Caco-2 (cell line): ENCODE measurements around the gene GCN1. TPM values are rescaled to one million over a fixed set of nuclear protein-coding genes. Genes with fewer than 3 reads are reported as not detected.

ENCODE experiments used
- BruUV-seq: library from RNA; stranded (reverse); fragments of 400-500 nt; replicated peaks from 2 replicates; lab custom pipeline; 2021; lab: Mats Ljungman, UMichigan
- CTCF ChIA-PET: fragments of 300-600 bp; sonication (Branson Sonifier 250); formaldehyde crosslinking; loops from one replicate; lab custom pipeline; 2022; ENCODE audit warnings: antibody characterized with exemption; lab: Charles Lee
- POLR2A ChIA-PET: fragments of 300-600 bp; sonication (Branson Sonifier 250); formaldehyde crosslinking; loops from one replicate; lab custom pipeline; 2022; ENCODE audit warnings: antibody characterized with exemption; lab: Charles Lee
- DNase-seq, 2 experiments: peaks; one replicate each; pipeline versions ENCODE4 v3.0.0 to v3.0.0-alpha.2; 2020 to 2022
- H3K27me3 ChIP-seq: replicated peaks from 2 replicates; pipeline ENCODE4 v1.6.0; 2011; ENCODE audit warnings: low read length; ENCODE audit not compliant: control insufficient read depth, insufficient read depth
- H3K36me3 ChIP-seq: 2 replicates; pipeline ENCODE4 v1.5.1; 2011; ENCODE audit warnings: low read length; ENCODE audit not compliant: control insufficient read depth, insufficient read depth
- H3K4me1 ChIP-seq: fragments of 250-450 bp; sonication (Bioruptor Pico); 2 replicates; pipeline ENCODE4 v1.5.1; 2020; ENCODE audit warnings: mild to moderate bottlenecking
- H3K4me3 ChIP-seq: 2 replicates; pipeline ENCODE4 v1.5.1; 2011; ENCODE audit warnings: low read depth, mild to moderate bottlenecking, control low read depth, low read length
- H3K9me3 ChIP-seq: fragments of 250-450 bp; sonication (Bioruptor Pico); 2 replicates; pipeline ENCODE4 v1.5.1; 2020; ENCODE audit warnings: mild to moderate bottlenecking, moderate library complexity
- H3K27ac Mint-ChIP-seq: one replicate; pipeline ENCODE4 v1.8.0; 2022; ENCODE audit warnings: mixed read lengths; ENCODE audit not compliant: unreplicated experiment
- H3K27me3 Mint-ChIP-seq: one replicate; pipeline ENCODE4 v1.8.0; 2022; ENCODE audit warnings: mixed read lengths; ENCODE audit not compliant: insufficient read depth, unreplicated experiment
- H3K36me3 Mint-ChIP-seq: one replicate; pipeline ENCODE4 v1.8.0; 2022; ENCODE audit warnings: mild to moderate bottlenecking, mixed read lengths; ENCODE audit not compliant: insufficient read depth, unreplicated experiment
- H3K4me1 Mint-ChIP-seq: one replicate; pipeline ENCODE4 v1.8.0; 2022; ENCODE audit warnings: low read depth, mixed read lengths; ENCODE audit not compliant: unreplicated experiment
- H3K4me3 Mint-ChIP-seq: one replicate; pipeline ENCODE4 v1.8.0; 2022; ENCODE audit warnings: mild to moderate bottlenecking, moderate library complexity, mixed read lengths; ENCODE audit not compliant: unreplicated experiment
- H3K9me3 Mint-ChIP-seq: one replicate; pipeline ENCODE4 v1.8.0; 2022; ENCODE audit warnings: mixed read lengths; ENCODE audit not compliant: unreplicated experiment
- intact Hi-C: fragments of 100-400 bp; cut with micrococcal nuclease; formaldehyde crosslinking; loops from one replicate; pipeline ENCODE4 v1.10.0; 2022; ENCODE audit not compliant: unreplicated experiment
- total RNA-seq: library from RNA; stranded (reverse); gene quantifications from 2 replicates; pipeline ENCODE4 v1.2.3, GENCODE V29; 2022
- TF ChIP-seq, protein P1 (sequence below), 2 experiments: fragments of 200-600 bp in 1 of 2; IDR thresholded peaks; 1 replicate in 1 of 2; 2 replicates in 1 of 2; pipeline versions ENCODE4 v1.5.1 to v1.8.0; 2011 to 2022; ENCODE audit warnings: antibody characterized with exemption in 1 of 2, control low read depth in 1 of 2, inconsistent platforms in 1 of 2, low read depth in 1 of 2, low read length in 1 of 2, mild to moderate bottlenecking in 1 of 2, moderate library complexity in 1 of 2; ENCODE audit not compliant: insufficient read depth in 1 of 2, severe bottlenecking in 1 of 2, unreplicated experiment in 1 of 2

GCN1 gene
- total RNA-seq, 1 experiment from 2014 or later: 154 TPM

DNA sequence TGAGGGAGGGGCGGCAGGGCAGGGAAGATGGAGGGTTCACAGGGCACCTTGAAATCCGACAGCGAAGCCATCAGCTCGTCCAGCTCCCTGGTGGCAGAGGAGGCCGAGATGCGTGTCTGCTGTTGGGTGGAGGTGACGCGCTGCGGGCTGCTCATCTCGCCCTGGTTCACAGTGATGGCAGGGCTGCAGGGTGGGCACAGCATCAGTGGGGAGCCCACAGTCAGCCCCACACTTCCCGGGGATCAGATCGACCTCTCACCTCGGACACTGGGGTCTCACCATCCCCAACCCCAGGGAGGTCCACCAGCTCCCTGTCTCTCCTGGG, 27.0 kb upstream of the GCN1 start:
- Mint-ChIP-seq H3K4me3 (no peak overlapping the region), H3K9me3 (no peaks in the 10 kb centered on the region), H3K36me3 (peaks cover 79% of the 10 kb centered on the region), H3K4me1 (peaks cover 14% of the 10 kb centered on the region), H3K27me3 (no peaks in the 10 kb centered on the region), H3K27ac (no peak overlapping the region)
- POLR2A ChIA-PET: no interaction called here
- intact Hi-C loops: no loop called here
- CTCF ChIA-PET: interaction anchor here (0.6 to 1.1 kb wide), 3 partner anchors 14 to 81 kb away, joined by 3 to 5 read pairs (median 4); partner anchors contain the start of gene SIRT4
- H3K36me3 ChIP-seq: peaks cover 6% of the 10 kb centered on the region
- H3K9me3 ChIP-seq: no peaks in the 10 kb centered on the region
- no TSS peak for BruUV-seq
- TF ChIP-seq, protein P1, sequence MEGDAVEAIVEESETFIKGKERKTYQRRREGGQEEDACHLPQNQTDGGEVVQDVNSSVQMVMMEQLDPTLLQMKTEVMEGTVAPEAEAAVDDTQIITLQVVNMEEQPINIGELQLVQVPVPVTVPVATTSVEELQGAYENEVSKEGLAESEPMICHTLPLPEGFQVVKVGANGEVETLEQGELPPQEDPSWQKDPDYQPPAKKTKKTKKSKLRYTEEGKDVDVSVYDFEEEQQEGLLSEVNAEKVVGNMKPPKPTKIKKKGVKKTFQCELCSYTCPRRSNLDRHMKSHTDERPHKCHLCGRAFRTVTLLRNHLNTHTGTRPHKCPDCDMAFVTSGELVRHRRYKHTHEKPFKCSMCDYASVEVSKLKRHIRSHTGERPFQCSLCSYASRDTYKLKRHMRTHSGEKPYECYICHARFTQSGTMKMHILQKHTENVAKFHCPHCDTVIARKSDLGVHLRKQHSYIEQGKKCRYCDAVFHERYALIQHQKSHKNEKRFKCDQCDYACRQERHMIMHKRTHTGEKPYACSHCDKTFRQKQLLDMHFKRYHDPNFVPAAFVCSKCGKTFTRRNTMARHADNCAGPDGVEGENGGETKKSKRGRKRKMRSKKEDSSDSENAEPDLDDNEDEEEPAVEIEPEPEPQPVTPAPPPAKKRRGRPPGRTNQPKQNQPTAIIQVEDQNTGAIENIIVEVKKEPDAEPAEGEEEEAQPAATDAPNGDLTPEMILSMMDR (IDR thresholded peaks at IDR 0.05; ENCODE audit: insufficient read depth in 1 of 2, low read depth in 1 of 2, low read length in 1 of 2, severe bottlenecking in 1 of 2, unreplicated experiment in 1 of 2): no peak
- H3K27me3 ChIP-seq: no peaks in the 10 kb centered on the region
- DNase-seq: no peak
- peaks cover 22% of the 10 kb centered on the region for H3K4me1 ChIP-seq
- no peak overlapping the region for H3K4me3 ChIP-seq

DNA sequence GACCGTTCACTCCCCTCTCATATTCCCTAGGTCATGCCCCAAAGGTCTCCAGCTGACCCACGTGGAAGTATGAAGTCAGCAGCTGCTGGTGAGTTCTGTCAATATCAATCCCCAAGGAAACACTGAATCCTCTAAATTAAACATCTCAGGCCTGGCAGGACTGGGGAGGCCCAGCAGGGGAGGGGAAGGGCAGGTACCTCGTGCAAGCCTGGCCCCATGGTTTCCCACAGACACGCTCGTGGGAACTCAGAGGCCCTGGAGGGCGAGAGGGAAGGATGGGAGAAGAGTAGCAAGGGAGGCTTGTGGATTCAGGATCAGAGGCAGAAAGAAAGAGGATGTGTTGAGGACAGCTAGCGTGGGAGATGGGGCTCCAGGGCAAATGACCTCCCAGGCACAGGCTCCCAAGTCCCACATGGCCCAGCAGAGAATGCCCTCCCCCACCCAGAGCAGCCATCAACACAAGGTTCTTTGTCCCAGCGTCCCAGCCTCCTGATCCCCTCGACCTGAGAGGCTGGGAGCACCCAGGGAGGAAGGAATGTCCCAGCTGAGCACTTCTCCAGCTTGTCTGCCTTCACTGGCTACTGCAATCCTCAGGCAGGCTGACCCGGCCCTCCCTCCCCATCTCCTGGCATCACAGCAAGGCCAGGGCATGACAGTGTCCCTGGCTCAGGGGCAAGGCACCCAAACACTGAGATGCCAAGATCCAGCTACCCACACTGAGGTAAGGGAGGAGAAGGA, 26.5 kb upstream of the GCN1 start:
- TF ChIP-seq, protein P1 (IDR thresholded peaks at IDR 0.05; ENCODE audit: insufficient read depth in 1 of 2, low read depth in 1 of 2, low read length in 1 of 2, severe bottlenecking in 1 of 2, unreplicated experiment in 1 of 2): no peak
- peaks cover 16% of the 10 kb centered on the region for H3K4me1 ChIP-seq
- H3K9me3 ChIP-seq: no peaks in the 10 kb centered on the region
- H3K27ac Mint-ChIP-seq: no peak overlapping the region
- CTCF ChIA-PET: interaction anchor here (0.6 kb wide), 1 partner anchor 81 kb away, joined by 5 read pairs; the partner anchor contains the start of gene SIRT4
- peaks cover 79% of the 10 kb centered on the region for H3K36me3 Mint-ChIP-seq
- H3K27me3 ChIP-seq: no peaks in the 10 kb centered on the region
- H3K27me3 Mint-ChIP-seq: no peaks in the 10 kb centered on the region
- intact Hi-C loops: no loop called here
- no peak overlapping the region for H3K4me3 Mint-ChIP-seq
- H3K36me3 ChIP-seq: peaks cover 6% of the 10 kb centered on the region
- peaks cover 12% of the 10 kb centered on the region for H3K4me1 Mint-ChIP-seq
- no TSS peak for BruUV-seq
- H3K9me3 Mint-ChIP-seq: no peaks in the 10 kb centered on the region
- no peak overlapping the region for H3K4me3 ChIP-seq
- no peak for DNase-seq
- POLR2A ChIA-PET: interaction anchor here (2.2 kb wide), 1 partner anchor 20 kb away, joined by 10 read pairs; the partner anchor contains the start of gene RPLP0

DNA sequence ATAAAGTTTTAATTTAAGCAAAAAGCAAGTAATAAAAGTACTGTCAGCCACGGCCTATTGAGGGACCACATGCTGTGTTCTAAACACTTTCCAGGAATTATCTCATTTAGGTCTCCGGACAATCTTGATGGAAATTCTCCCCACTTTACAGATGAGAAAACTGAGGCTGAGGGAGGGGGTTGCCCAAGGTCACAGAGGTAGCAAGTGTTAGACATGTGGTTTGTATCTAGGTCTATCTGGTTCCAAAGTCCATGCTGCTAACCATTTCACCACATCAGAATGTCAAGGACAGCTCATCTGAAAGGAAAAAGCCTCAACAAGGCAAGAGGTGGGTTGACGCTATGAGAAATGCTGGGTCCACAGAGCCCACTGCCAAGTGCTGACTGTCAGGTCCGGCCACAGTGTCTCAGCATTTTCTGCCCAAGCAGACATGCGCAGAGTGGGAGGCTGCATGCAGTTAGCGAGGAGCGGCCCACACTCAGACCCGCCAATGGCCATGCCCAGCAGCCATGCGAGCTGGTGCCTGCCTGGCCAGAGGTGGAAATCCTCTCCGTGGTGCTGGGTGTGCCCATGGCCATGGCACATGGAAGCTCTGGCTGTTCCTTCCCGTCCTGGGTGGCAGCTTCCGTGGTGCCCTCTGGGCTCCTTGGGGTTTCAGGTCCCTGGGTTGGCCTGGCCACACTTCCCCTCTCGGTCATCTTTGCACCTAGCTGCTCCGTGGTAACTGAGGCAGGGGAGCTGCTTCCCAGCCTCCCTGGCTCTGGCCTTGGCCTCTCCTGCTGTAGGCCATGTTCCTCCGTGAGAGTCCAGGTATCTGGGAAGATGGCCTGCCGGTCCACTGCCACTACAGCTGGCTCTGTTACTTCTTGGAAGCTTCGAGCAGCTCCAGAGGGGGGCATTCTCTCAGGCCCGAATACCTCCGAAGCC, 24.4 kb upstream of the GCN1 start:
- intact Hi-C loops: no loop called here
- ChIA-PET CTCF (interaction anchor here (1.2 kb wide), 1 partner anchor 9 kb away, joined by 4 read pairs; no protein-coding TSS in a partner anchor), POLR2A (interaction anchor here (2.2 to 2.9 kb wide), 2 partner anchors 18 kb away, joined by 10 to 11 read pairs; partner anchors contain the start of gene RPLP0)
- no peaks in the 10 kb centered on the region for H3K4me1 Mint-ChIP-seq
- no peaks in the 10 kb centered on the region for H3K9me3 Mint-ChIP-seq
- Histone ChIP-seq H3K36me3 (peaks cover 7% of the 10 kb centered on the region), H3K27me3 (no peaks in the 10 kb centered on the region), H3K4me1 (no peaks in the 10 kb centered on the region), H3K4me3 (no peak overlapping the region), H3K9me3 (no peaks in the 10 kb centered on the region)
- no peaks in the 10 kb centered on the region for H3K27me3 Mint-ChIP-seq
- TF ChIP-seq, protein P1 (IDR thresholded peaks at IDR 0.05; ENCODE audit: insufficient read depth in 1 of 2, low read depth in 1 of 2, low read length in 1 of 2, severe bottlenecking in 1 of 2, unreplicated experiment in 1 of 2): no peak
- no peak overlapping the region for H3K27ac Mint-ChIP-seq
- peaks cover 80% of the 10 kb centered on the region for H3K36me3 Mint-ChIP-seq
- DNase-seq: no peak
- no peak overlapping the region for H3K4me3 Mint-ChIP-seq
- no TSS peak for BruUV-seq
